ENCODE measurements around the gene DNAH1. TPM values are rescaled to one million over a fixed set of nuclear protein-coding genes. Genes with fewer than 3 reads are reported as not detected.

DNAH1 gene
- total and polyA plus RNA-seq, 2 of the 13 experiments (the other 11 are each of a cell fraction or from before 2014, with no cell fraction given): 0.64 to 3.5 TPM

- Histone ChIP-seq H3K4me2 (ENCODE audit: low read depth, low read length) (peak overlapping the region; percentile 75; the same call in 1 of the 2 replicates), H3K27me3 (ENCODE audit: control insufficient read depth in 1 of 2, insufficient read depth in 2 of 2, low read length in 2 of 2) (no peaks in the 10 kb centered on the region), H3K4me1 (ENCODE audit: insufficient read depth, low read length) (peaks cover 47% of the 10 kb centered on the region), H4K20me1 (ENCODE audit: insufficient read depth, low read length) (peaks cover 24% of the 10 kb centered on the region), H3K27ac (ENCODE audit: extremely low read length, insufficient read depth, low read length) (no peak overlapping the region), H3K9me3 (ENCODE audit: low read length) (no peaks in the 10 kb centered on the region), H3K79me2 (ENCODE audit: insufficient read depth, low read length) (no peaks in the 10 kb centered on the region), H3K9ac (ENCODE audit: insufficient read depth, low read depth, low read length) (no peak overlapping the region), H3K36me3 (replicated peaks in 1 of 2; ENCODE audit: control insufficient read depth in 1 of 2, insufficient read depth in 2 of 2, low read length in 2 of 2) (peaks cover 7 to 12% of the 10 kb centered on the region in 2 experiments; a peak in 2 of 5 replicates), H2AFZ (ENCODE audit: low read length) (no peak overlapping the region), H3K4me3 (replicated peaks in 1 of 3; ENCODE audit: insufficient read depth in 1 of 3, low read depth in 2 of 3, low read length in 3 of 3) (no peak overlapping the region)
- WGBS (ENCODE audit: low lambda C conversion rate): 61% methylated on average over 7 of the region's 11 CpGs
- ChIA-PET CTCF (ENCODE audit: low intra/inter-chr PET ratio, low total read pairs) (no interaction called here), POLR2A (interaction anchor here (0.7 to 5.4 kb wide), 9 partner anchors 9 to 77 kb away, joined by 4 to 113 read pairs (median 11); partner anchors contain the start of genes GLYCTK, TWF2 and WDR82)
- DNase-seq (ENCODE audit: low spot score) (no peak), ATAC-seq (0 out of 3 replicates have a peak, but pooled peaks have one; percentile 0), FAIRE-seq (no peak)
- no TSS peak for BruUV-seq (replicated peaks)
- intact Hi-C loops (cut with micrococcal nuclease; ENCODE audit: unreplicated experiment) (loop anchor here (1.0 kb wide), 1 partner anchor 7 kb away; no protein-coding TSS in a partner anchor), in situ Hi-C loops (cut with HindIII; ENCODE audit: extremely low pct_ligation_motif_present, low pct_unique_long_range_greater_than_20kb) (no loop called here)
- TF ChIP-seq ZNF883 (CRISPR knock-in tag; IDR thresholded peaks at IDR 0.05; ENCODE audit: not compliant biosample characterization): peak; percentile 34
- peak; percentile 9; the same call in 1 of the 2 replicates for TF ChIP-seq RBFOX2 (IDR thresholded peaks at IDR 0.05; ENCODE audit: low read depth, low read length)
- peak; percentile 94 for TF ChIP-seq AGO2 (optimal IDR thresholded peaks at IDR 0.05; ENCODE audit: low read depth, low read length)
- no peak for TF ChIP-seq FOXO1 (CRISPR knock-in tag; IDR thresholded peaks at IDR 0.05)
- TF ChIP-seq AKAP8 (CRISPR knock-in tag; IDR thresholded peaks at IDR 0.05): peak; percentile 26; the same call in 1 of the 2 replicates
- TF ChIP-seq KLF16 (CRISPR knock-in tag; IDR thresholded peaks at IDR 0.05): no peak
- peak; percentile 31; the same call in 1 of the 2 replicates for TF ChIP-seq MAFF (IDR thresholded peaks at IDR 0.05; ENCODE audit: low read depth, low read length)
- TF ChIP-seq HNRNPL (IDR thresholded peaks at IDR 0.05; ENCODE audit: low read depth, low read length): 0 out of 2 replicates have a peak, but pooled peaks have one; percentile 21
- 0 out of 2 replicates have a peak, but pooled peaks have one; percentile 16 for TF ChIP-seq HIVEP1 (CRISPR knock-in tag; IDR thresholded peaks at IDR 0.05)
- TF ChIP-seq NCOA1 (CRISPR knock-in tag; IDR thresholded peaks at IDR 0.05): peak; percentile 83; the same call in 1 of the 2 replicates
- 0 out of 2 replicates have a peak, but pooled peaks have one; percentile 19 for TF ChIP-seq MAX (IDR thresholded peaks at IDR 0.05)
- no peak for TF ChIP-seq ZNF567 (CRISPR knock-in tag; IDR thresholded peaks at IDR 0.05; ENCODE audit: borderline replicate concordance)
- 0 out of 2 replicates have a peak, but pooled peaks have one; percentile 36 for TF ChIP-seq BRF2 (CRISPR knock-in tag; IDR thresholded peaks at IDR 0.05)
- peak in 1 of 2 experiments; percentile 53; a peak in 1 of 4 replicates for TF ChIP-seq MAFK (conservative IDR thresholded peaks at IDR 0.05 in 1 of 2, IDR thresholded peaks at IDR 0.05 in 1 of 2; ENCODE audit: low read length in 2 of 2)
- TF ChIP-seq, protein P1, sequence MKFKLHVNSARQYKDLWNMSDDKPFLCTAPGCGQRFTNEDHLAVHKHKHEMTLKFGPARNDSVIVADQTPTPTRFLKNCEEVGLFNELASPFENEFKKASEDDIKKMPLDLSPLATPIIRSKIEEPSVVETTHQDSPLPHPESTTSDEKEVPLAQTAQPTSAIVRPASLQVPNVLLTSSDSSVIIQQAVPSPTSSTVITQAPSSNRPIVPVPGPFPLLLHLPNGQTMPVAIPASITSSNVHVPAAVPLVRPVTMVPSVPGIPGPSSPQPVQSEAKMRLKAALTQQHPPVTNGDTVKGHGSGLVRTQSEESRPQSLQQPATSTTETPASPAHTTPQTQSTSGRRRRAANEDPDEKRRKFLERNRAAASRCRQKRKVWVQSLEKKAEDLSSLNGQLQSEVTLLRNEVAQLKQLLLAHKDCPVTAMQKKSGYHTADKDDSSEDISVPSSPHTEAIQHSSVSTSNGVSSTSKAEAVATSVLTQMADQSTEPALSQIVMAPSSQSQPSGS (CRISPR knock-in tag; IDR thresholded peaks at IDR 0.05): no peak
- TF ChIP-seq CCAR2 (optimal IDR thresholded peaks at IDR 0.05; ENCODE audit: low read depth, low read length): no peak
- peak; percentile 16; the same call in 1 of the 2 replicates for TF ChIP-seq KDM2A (CRISPR knock-in tag; IDR thresholded peaks at IDR 0.05; ENCODE audit: borderline replicate concordance, low read depth)
- peak; percentile 70 for TF ChIP-seq TARDBP (CRISPR knock-in tag; IDR thresholded peaks at IDR 0.05)
- 0 out of 2 replicates have a peak, but pooled peaks have one; percentile 46 for TF ChIP-seq BORCS8-MEF2B (CRISPR knock-in tag; IDR thresholded peaks at IDR 0.05)
- peak; percentile 50; the same call in 1 of the 2 replicates for TF ChIP-seq TOPORS (CRISPR knock-in tag; IDR thresholded peaks at IDR 0.05)
- TF ChIP-seq POLR2G (IDR thresholded peaks at IDR 0.05; ENCODE audit: low read depth, low read length): peak; percentile 22; the same call in 1 of the 2 replicates
Measured at GRCh38 chr3:52297242-52298148, 18.6 kb upstream of the DNAH1 start.
